Astrocyte of the cerebellum (primary cell): ENCODE results near the gene CLCN3.

Experiments used
- DNase-seq: peaks from one replicate; pipeline ENCODE4 v3.0.0-alpha.2; 2011; ENCODE audit warnings: low read depth
- H3K4me3 ChIP-seq: 2 replicates; pipeline ENCODE4 v1.5.1; 2011; ENCODE audit warnings: mild to moderate bottlenecking, low read depth, low read length, moderate library complexity
- CTCF ChIP-seq: IDR thresholded peaks from 2 replicates; pipeline ENCODE4 v1.5.1; 2012; ENCODE audit warnings: low read length, low read depth, moderate library complexity, mild to moderate bottlenecking; ENCODE audit errors: missing control alignments
- in situ Hi-C: cut with HindIII; loops from 2 replicates; pipeline ENCODE4 v1.10.0; 2017; ENCODE audit warnings: low sequenced_read_pairs

CLCN3 gene

DNA sequence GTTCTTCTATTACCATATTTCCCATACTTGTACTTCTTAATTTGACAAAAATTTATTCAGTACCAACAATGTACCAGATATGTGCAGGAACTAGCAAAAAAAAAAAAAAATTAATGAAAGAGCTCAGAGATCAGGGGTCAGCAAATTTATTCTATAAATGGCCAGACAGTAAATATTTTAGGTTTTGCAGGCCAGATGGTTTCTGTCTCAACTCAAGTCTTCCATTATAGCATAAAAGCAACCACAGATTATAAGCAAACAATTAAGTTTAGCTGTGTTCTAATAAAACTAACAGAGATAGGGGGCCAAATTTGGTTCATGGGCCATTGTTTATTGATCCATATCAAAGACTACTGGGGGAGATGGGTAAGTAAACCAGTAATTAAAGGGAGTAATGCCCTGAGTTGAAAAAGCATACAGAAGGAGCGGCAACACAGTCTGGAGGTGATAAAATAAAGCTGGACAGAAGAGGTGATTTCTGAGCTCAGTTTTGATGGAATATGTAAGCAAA lies 27.3 kb upstream of the CLCN3 start:
- in situ Hi-C loops: no loop called here
- no peak for TF ChIP-seq CTCF
- H3K4me3 ChIP-seq: no peak overlapping the region
- no peak for DNase-seq

DNA sequence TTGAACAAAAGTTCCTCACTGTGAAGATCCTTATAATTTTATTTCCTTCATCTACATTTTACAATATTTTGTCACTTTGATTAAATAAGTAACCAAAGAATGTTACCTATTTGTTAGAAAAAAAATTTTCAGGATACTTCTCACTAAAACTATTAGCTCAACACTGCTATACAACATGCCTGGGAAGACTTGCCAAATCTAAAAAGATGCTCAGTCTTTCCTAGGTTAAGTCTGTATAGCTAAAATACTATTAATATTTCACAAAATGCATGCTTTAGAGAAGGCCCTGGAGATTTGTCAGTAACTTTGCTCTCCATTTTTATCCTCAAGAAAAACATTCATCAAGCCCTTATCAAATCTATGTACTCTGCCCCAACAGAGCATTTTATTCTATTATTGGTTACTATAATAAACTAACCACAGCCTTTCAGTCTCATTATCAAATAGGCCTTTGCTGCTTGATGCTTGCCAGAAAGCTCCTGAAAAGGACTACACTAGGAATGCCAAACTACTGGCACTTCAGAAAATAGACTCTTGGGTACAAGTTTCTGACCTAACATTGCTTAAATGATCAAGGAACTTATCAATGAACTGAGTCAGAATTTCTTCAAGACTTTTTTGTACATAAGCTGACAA lies 25.7 kb upstream of the CLCN3 start:
- H3K4me3 ChIP-seq: no peak overlapping the region
- DNase-seq: no peak
- in situ Hi-C loops: no loop called here
- TF ChIP-seq CTCF: no peak

- no peak for TF ChIP-seq CTCF
- in situ Hi-C loops: no loop called here
- DNase-seq: no peak
- H3K4me3 ChIP-seq: no peak overlapping the region
These were observed 19.2 kb upstream of the CLCN3 start for GRCh38 chr4:169601016-169601771.

DNA sequence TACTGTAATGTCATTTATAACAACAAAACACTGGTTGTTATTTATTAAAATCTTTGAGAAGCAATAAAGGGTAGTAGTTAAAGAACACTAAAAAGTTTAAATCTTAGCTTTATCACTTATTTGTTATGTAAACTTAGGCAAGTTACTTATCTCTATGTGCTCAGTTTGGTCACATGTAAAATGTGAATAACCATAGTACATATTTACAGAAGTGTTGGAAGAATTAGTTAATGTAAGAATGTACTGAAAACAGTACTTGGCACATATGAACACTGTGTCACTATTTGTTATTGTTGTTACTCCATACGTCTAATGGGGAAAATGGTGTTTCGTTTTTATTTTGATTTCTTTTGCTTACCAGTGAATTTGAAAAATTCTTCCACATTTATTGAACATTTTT lies 17.1 kb upstream of the CLCN3 start:
- no peak for TF ChIP-seq CTCF
- no peak overlapping the region for H3K4me3 ChIP-seq
- no peak for DNase-seq
- in situ Hi-C loops: no loop called here

DNA sequence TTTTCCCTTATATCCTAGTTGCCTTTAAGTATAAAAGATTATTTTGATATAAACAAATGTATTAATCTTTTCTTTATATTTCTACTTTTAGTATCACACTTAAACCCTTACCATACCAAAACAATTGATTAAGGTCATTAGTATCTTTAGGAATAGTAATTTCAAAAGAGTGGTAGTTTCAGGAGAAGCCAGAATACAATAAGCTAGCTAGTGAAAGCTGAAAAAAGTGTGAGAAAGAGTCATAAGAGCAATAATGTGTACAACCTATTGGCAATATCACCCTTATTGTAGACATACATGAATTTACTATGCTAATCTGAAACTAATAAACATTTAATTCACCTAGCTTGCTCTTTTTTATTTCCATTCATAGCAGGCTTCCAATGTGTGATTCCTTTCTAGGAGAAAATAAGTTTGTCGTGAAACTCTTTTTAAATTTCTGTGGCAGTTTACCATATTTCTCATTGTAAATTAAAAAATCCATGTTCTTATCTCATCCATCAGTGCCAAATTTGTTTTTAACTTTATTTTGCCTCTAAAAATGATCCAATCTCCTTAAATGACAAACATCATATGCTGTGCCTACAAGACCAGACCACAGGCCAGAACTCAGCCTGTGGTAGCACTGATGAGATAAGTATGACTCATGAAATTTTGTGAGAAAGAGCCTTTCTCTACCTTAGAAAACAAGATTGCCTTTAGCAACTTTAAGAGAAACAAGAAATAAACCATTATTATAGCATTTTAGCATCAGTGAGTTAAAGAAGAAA lies 16.1 kb upstream of the CLCN3 start:
- DNase-seq: no peak
- in situ Hi-C loops: no loop called here
- H3K4me3 ChIP-seq: no peak overlapping the region
- no peak for TF ChIP-seq CTCF

DNA sequence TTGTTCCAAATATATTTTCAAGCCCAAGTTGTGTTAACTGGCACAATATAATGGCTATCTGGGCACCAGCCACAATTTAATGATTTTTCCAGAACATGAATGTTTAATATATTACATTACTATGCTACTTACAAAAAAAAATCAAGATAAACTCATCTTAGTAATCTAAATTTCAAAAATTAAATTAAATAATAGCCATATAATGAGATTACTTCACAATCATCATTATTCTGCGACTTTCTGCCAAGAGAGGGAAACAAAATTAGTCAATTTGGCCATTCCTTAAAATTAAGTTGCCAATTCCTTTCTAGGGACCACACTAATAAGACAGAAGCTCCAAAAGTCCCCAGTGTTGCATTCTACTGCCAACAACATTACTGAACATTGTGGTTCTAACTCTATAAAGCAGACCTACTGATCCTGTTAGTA lies 15.5 kb upstream of the CLCN3 start:
- no peak for TF ChIP-seq CTCF
- DNase-seq: no peak
- H3K4me3 ChIP-seq: no peak overlapping the region
- in situ Hi-C loops: no loop called here
